Ovary (tissue), 10 donors: ENCODE data around the gene FLCN. TPM values are rescaled to one million over a fixed set of nuclear protein-coding genes. Genes with fewer than 3 reads are reported as not detected.
A peak's percentile ranks its signal among the peaks of the same experiment; 100 is the strongest.

ENCODE experiments used
- DNase-seq, 5 donors: peaks; one replicate each; pipeline ENCODE4 v3.0.0-alpha.2; 2019 to 2020
- H3K27ac ChIP-seq, 2 donors: fragments of 200-600 bp; one replicate each; pipeline versions ENCODE4 v1.5.1 to v1.8.0; 2019 to 2022
- H3K27me3 ChIP-seq: fragments of 200-600 bp; one replicate; pipeline ENCODE4 v1.8.0; 2022
- H3K36me3 ChIP-seq: fragments of 200-600 bp; sonication (generic); one replicate; pipeline ENCODE4 v1.5.1; 2019
- H3K4me1 ChIP-seq: one replicate; pipeline ENCODE4 v1.8.1; 2013; ENCODE audit warnings: mild to moderate bottlenecking, moderate library complexity; ENCODE audit not compliant: insufficient read depth
- H3K4me3 ChIP-seq: fragments of 200-600 bp; sonication (generic); one replicate; pipeline ENCODE4 v1.5.1; 2017
- H3K9me3 ChIP-seq, 2 donors: fragments of 200-600 bp in 1 of 2; sonication (generic) in 1 of 2; one replicate each; pipeline versions ENCODE4 v1.5.1 to v1.8.1; 2013 to 2019; ENCODE audit warnings: mild to moderate bottlenecking in 1 of 2, moderate library complexity in 1 of 2
- EP300 ChIP-seq: sonication (generic); formaldehyde crosslinking; IDR thresholded peaks from one replicate; pipeline ENCODE4 v1.6.1; 2017; ENCODE audit warnings: antibody characterized with exemption
- POLR2A ChIP-seq: fragments of 450-650 bp; IDR thresholded peaks from one replicate; pipeline ENCODE4 v1.6.1; 2017; ENCODE audit warnings: antibody characterized with exemption, mild to moderate bottlenecking, moderate library complexity
- WGBS, 3 donors: extraction: QIAGEN DNeasy Blood & Tissue Kit in 1 of 3; methylation state at CpG; one replicate each; pipeline versions ENCODE4 v1.1.5 to v1.1.7; 2013 to 2017; 5-methylcytosine and 5-hydroxymethylcytosine counted together
- intact Hi-C, 4 donors: fragments of 100-400 bp; cut with DNase I; formaldehyde crosslinking; loops; one replicate each; pipeline versions ENCODE4 v1.11.0 to v1.15.1; 2022 to 2023
- long read RNA-seq, 3 donors: library from polyadenylated mRNA in 2 of 3; unstranded in 2 of 3; transcript quantifications; one replicate each; pipeline ENCODE4 v2.0.0 and lab custom pipeline, GENCODE V29; 2021 to 2026
- polyA plus RNA-seq, 2 donors: library from polyadenylated mRNA; stranded (reverse); fragments of 200-250 nt in 1 of 2; fragments of 350-450 nt in 1 of 2; fragmentation: Illumina TruSeq in 1 of 2; extraction: RNeasy Lipid Tissue Mini Kit (QIAGEN cat#74804) in 1 of 2; gene quantifications; one replicate each; pipeline ENCODE4 v1.2.3, GENCODE V29; 2013 to 2014
- total RNA-seq, 7 donors: library from RNA; depleted of rRNA in 2 of 7; stranded (reverse); fragments of >200 nt in 2 of 7; fragmentation: NEBNext Ultra II Directional in 3 of 7; extraction: Animal tissue kit (Norgen Biotek cat#: 25700) in 3 of 7; gene quantifications; one replicate each; pipeline versions ENCODE4 v1.1.0 to v1.2.4, GENCODE V29; 2016 to 2023
- TF ChIP-seq, protein P1 (sequence below), 3 donors: fragments of 450-650 bp in 2 of 3; fragments of 200-600 bp in 1 of 3; IDR thresholded peaks; one replicate each; pipeline versions ENCODE4 v1.5.1 to v1.8.0; 2016 to 2022; ENCODE audit warnings: antibody characterized with exemption in 3 of 3, mild to moderate bottlenecking in 1 of 3
- donor health status: DM: no; HTN: no; CAD: no; lungs with moderate emphysema.
- donor health status: DM: no; HTN: no; CAD: no.
- donor health status: Bipolar disorder and iron deficiency.
- donor health status: DM: yes; HTN: yes; CAD: no.
- donor health status: DM: no; HTN: no; CAD: no.
- donor health status: DM: yes; HTN: yes; CAD: no.

FLCN gene, protein sequence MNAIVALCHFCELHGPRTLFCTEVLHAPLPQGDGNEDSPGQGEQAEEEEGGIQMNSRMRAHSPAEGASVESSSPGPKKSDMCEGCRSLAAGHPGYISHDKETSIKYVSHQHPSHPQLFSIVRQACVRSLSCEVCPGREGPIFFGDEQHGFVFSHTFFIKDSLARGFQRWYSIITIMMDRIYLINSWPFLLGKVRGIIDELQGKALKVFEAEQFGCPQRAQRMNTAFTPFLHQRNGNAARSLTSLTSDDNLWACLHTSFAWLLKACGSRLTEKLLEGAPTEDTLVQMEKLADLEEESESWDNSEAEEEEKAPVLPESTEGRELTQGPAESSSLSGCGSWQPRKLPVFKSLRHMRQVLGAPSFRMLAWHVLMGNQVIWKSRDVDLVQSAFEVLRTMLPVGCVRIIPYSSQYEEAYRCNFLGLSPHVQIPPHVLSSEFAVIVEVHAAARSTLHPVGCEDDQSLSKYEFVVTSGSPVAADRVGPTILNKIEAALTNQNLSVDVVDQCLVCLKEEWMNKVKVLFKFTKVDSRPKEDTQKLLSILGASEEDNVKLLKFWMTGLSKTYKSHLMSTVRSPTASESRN
- total RNA-seq = 10 to 100 TPM; 27.9 to 55.7 (median 45.1) TPM
- 10 to 100 TPM; 16.4 to 29.0 TPM for polyA plus RNA-seq
- long read RNA-seq, donor 1, transcript FLCN-203 (8 exons, 1,692 nt) = major isoform, 10 of 40 reads
- long read RNA-seq, donor 1, partial matches to known transcripts = 12 of 40 reads
- long read RNA-seq, donor 1, other reads (novel, unspliced or antisense) = 16 of 40 reads
- long read RNA-seq, donor 2, partial matches to known transcripts = 0 of 6 reads
- long read RNA-seq, donor 2, other reads (novel, unspliced or antisense) = 0 of 6 reads
- long read RNA-seq, donor 3, transcript FLCN-201 (14 exons, 3,638 nt) = major isoform, 14 of 25 reads
- long read RNA-seq, donor 3, partial matches to known transcripts = 3 of 25 reads
- long read RNA-seq, donor 3, other reads (novel, unspliced or antisense) = 6 of 25 reads

DNA sequence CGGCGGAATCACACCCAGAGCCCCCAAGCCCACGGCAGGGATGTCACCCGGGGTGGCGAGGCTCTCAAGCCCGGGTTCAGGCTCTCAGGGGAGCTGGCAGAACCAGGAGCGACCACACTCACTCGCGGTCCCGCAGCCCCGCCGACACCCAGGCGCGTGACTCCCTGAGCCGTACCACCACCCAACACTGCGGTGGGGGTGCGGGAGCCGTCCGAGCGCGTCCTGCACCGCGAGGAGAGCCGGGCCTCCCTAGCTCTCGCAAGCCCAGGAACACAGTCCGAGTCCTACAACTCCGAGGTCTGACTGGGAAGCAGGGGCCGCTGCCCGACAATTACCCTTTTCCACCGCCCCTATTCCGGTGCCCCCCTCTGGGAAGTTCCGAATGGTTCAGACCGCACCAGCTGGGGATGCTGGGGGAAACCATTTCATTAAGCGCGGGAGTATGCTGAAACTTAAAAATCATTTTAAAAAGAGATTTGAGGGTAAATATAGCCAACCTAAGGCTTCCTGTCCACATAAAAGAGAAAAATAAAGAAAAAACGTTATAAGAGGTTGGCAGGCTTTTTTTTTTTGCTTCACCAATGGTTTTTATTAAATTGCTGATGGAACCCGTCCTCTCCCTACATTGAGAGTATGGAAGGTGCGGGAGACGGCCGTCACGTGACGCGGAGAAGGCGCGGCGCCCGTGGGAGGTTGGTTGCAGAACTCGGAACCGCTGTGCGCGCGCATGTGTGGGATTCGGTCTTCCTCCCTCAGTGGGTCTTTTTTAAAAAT, at the start of gene FLCN:
TSS of gene FLCN (minus strand) at position 143 of the 774 bp plus-strand sequence. CDS start 9,031 bp downstream, outside the sequence.
- H3K27ac ChIP-seq = peak within 1 kb of the TSS; percentile 95 to 96
- peak; percentile 89 to 94 (median 91) for DNase-seq
- H3K36me3 ChIP-seq = no peaks in the 10 kb centered on the region
- TF ChIP-seq, protein P1, sequence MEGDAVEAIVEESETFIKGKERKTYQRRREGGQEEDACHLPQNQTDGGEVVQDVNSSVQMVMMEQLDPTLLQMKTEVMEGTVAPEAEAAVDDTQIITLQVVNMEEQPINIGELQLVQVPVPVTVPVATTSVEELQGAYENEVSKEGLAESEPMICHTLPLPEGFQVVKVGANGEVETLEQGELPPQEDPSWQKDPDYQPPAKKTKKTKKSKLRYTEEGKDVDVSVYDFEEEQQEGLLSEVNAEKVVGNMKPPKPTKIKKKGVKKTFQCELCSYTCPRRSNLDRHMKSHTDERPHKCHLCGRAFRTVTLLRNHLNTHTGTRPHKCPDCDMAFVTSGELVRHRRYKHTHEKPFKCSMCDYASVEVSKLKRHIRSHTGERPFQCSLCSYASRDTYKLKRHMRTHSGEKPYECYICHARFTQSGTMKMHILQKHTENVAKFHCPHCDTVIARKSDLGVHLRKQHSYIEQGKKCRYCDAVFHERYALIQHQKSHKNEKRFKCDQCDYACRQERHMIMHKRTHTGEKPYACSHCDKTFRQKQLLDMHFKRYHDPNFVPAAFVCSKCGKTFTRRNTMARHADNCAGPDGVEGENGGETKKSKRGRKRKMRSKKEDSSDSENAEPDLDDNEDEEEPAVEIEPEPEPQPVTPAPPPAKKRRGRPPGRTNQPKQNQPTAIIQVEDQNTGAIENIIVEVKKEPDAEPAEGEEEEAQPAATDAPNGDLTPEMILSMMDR (IDR thresholded peaks at IDR 0.05) = peak in 2 of 3 donors; percentile 27 to 37
- TF ChIP-seq POLR2A (peak; percentile 72), EP300 (peak; percentile 20)
- intact Hi-C loops = loop anchor here in 2 of 4 donors (10.0 kb wide), 2 partner anchors 92 to 232 kb away; no protein-coding TSS in a partner anchor
- 0 to 1% (median 0%) methylated on average over 41 to 53 of the region's 53 CpGs for WGBS, 3 donors
- peak within 1 kb of the TSS; percentile 94 for H3K4me3 ChIP-seq
- no peaks in the 10 kb centered on the region for H3K9me3 ChIP-seq
- no peaks in the 10 kb centered on the region for H3K27me3 ChIP-seq
- peaks cover 4% of the 10 kb centered on the region for H3K4me1 ChIP-seq

DNA sequence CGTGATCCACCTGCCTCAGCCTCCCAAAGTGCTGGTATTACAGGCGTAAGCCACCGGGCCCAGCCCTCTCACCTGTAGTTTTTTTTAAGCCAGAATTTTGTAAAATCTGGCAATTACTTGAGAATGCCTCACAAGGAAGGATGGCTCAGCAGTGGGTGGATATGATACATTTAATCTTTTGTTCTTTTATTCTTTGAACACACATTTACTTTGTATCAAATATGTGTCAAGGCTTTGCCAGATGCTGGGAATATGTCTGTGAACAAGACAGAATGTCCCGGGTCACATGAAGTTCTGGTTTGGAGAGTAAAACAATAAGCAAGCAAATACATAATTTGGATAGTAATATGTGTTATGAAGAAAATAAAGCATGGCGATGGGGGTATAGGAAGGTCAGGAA, 49.0 kb upstream of the FLCN start:
- no peaks in the 10 kb centered on the region for H3K27me3 ChIP-seq
- TF ChIP-seq POLR2A (no peak), EP300 (no peak)
- TF ChIP-seq, protein P1 (IDR thresholded peaks at IDR 0.05) = no peak
- no peak for DNase-seq
- no peaks in the 10 kb centered on the region for H3K36me3 ChIP-seq
- no peak overlapping the region for H3K27ac ChIP-seq
- WGBS, 3 donors = 85 to 88% (median 86%) methylated on average over 5 of the region's 5 CpGs
- no peaks in the 10 kb centered on the region for H3K9me3 ChIP-seq
- H3K4me3 ChIP-seq = no peak overlapping the region
- no peaks in the 10 kb centered on the region for H3K4me1 ChIP-seq
- intact Hi-C loops = no loop called here

DNA sequence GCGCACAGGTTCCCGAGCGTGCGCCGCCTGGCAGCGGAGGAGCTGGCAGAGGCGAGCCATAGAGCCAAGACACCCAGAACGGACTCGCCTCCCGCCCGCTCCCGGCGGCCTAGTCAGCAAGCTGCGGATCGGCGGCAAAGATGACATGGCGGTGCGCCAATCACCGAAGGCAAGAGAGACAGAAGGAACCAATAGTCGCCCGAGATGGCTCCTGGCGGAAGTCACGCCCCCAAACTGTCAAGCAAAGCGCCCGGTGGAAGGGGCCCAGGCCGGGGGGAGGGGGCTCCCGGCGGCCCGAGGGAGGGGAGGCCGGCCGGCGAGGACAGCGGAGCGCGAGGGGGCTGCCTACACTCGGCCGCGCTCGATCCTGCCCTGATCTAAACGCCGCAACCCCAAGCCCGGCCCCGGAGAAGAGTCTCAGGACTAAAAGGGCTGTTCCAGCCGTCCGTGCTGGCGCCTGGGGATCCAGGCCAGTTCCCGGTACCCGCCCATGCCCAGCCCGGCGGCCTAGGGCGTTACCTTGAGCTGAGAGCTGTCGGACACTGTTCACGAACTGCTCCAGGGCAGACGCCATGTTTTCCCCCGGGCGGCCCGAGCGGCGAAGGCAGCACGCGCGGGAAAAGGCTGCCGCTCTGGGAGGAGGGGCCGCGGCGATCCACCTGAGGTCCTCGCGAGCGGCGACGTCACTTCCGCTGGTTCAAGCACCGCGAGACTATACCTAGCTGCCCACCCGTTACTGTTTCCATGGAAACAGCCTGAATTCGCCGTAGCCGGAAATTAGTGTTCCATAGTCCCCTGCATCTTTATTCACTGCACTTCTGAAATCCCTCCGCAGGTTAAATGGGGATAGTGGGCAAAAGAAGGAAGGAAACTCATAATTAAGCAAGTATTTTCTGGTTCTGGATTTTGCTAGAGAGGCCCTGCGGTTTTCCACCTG, 43.9 kb upstream of the FLCN start, which contains the start of gene COPS3:
TSS of gene COPS3 (minus strand) at position 634 of the 937 bp plus-strand sequence. CDS start at position 574, 60 bp downstream.
- no peaks in the 10 kb centered on the region for H3K9me3 ChIP-seq
- 0 to 1% (median 1%) methylated on average over 59 to 80 of the region's 80 CpGs for WGBS, 3 donors

More for the DNA sequence above, 43.9 kb upstream of the FLCN start, which contains the start of gene COPS3:
- TF ChIP-seq, protein P1 (IDR thresholded peaks at IDR 0.05) = peak in 1 of 3 donors; percentile 7
- TF ChIP-seq EP300 = no peak
- TF ChIP-seq POLR2A = peak; percentile 86
- Histone ChIP-seq H3K27ac (peak within 1 kb of the TSS; percentile 95), H3K36me3 (no peaks in the 10 kb centered on the region), H3K4me3 (peak within 1 kb of the TSS; percentile 100), H3K27me3 (no peaks in the 10 kb centered on the region), H3K4me1 (peaks cover 6% of the 10 kb centered on the region)
- peak; percentile 98 to 99 (median 99) for DNase-seq
- intact Hi-C loops = no loop called here
